OCI-LY1 (cell line): ENCODE measurements around the gene ACKR3.

ENCODE experiments used
- H2AFZ ChIP-seq: fragments of 200-600 bp; sonication (generic), shearing (Covaris generic); 2 replicates; pipeline ENCODE4 v1.6.0; 2014; ENCODE audit warnings: antibody characterized with exemption, mild to moderate bottlenecking, low read length
- H3F3A ChIP-seq: fragments of 200-600 bp; sonication (generic), shearing (Covaris generic); 2 replicates; pipeline ENCODE4 v1.6.0; 2014; ENCODE audit warnings: mild to moderate bottlenecking, antibody characterized with exemption, low read length, moderate library complexity; ENCODE audit not compliant: insufficient read depth
- H3K27ac ChIP-seq: fragments of 200-600 bp; sonication (generic); 2 replicates; pipeline ENCODE4 v1.5.1; 2014; ENCODE audit warnings: low read length, mixed run types, mild to moderate bottlenecking, low read depth; ENCODE audit not compliant: poor library complexity, severe bottlenecking
- H3K27me3 ChIP-seq: fragments of 200-600 bp; sonication (generic); 2 replicates; pipeline ENCODE4 v1.6.0; 2014; ENCODE audit warnings: antibody characterized with exemption, mild to moderate bottlenecking, low read length, moderate library complexity; ENCODE audit not compliant: insufficient read depth
- H3K36me3 ChIP-seq: fragments of 200-600 bp; sonication (generic); 2 replicates; pipeline ENCODE4 v1.6.1; 2014; ENCODE audit warnings: mild to moderate bottlenecking, antibody characterized with exemption, low read length, moderate library complexity, mixed read lengths; ENCODE audit not compliant: insufficient read depth
- H3K4me1 ChIP-seq: fragments of 200-600 bp; sonication (generic); 2 replicates; pipeline ENCODE4 v1.5.1; 2014; ENCODE audit warnings: mild to moderate bottlenecking, low read length, moderate library complexity; ENCODE audit not compliant: insufficient read depth, severe bottlenecking
- H3K4me2 ChIP-seq: fragments of 200-600 bp; sonication (generic), shearing (Covaris generic); 2 replicates; pipeline ENCODE4 v1.6.1; 2014; ENCODE audit warnings: low read length
- H3K4me3 ChIP-seq: fragments of 200-600 bp; sonication (generic); 2 replicates; pipeline ENCODE4 v1.5.1; 2014; ENCODE audit warnings: low read length, low read depth, mild to moderate bottlenecking, mixed read lengths; ENCODE audit not compliant: poor library complexity, severe bottlenecking
- H3K79me2 ChIP-seq: fragments of 200-600 bp; shearing (Covaris generic); 2 replicates; pipeline ENCODE4 v1.6.1; 2016; ENCODE audit warnings: mixed run types, low read length, mixed read lengths; ENCODE audit not compliant: insufficient read depth
- H3K9ac ChIP-seq: fragments of 200-600 bp; sonication (generic), shearing (Covaris generic); 2 replicates; pipeline ENCODE4 v1.6.1; 2014; ENCODE audit warnings: mild to moderate bottlenecking, low read length, mixed read lengths
- H3K9me2 ChIP-seq: fragments of 200-600 bp; sonication (generic), shearing (Covaris generic); 2 replicates; pipeline ENCODE4 v1.6.1; 2014; ENCODE audit warnings: low read depth, mild to moderate bottlenecking, low read length, mixed read lengths
- H3K9me3 ChIP-seq: fragments of 200-600 bp; shearing (Covaris generic); 2 replicates; pipeline ENCODE4 v1.6.1; 2014; ENCODE audit warnings: low read length, mixed read lengths
- H4K20me1 ChIP-seq: fragments of 200-600 bp; sonication (generic), shearing (Covaris generic); 2 replicates; pipeline ENCODE4 v1.6.0; 2016; ENCODE audit warnings: mild to moderate bottlenecking, low read length; ENCODE audit not compliant: insufficient read depth
- CTCF ChIP-seq: fragments of 200-600 bp; sonication (generic), shearing (Covaris generic); IDR thresholded peaks from 2 replicates; pipeline ENCODE4 v1.5.1; 2017; ENCODE audit warnings: mild to moderate bottlenecking, antibody characterized with exemption, low read length, moderate library complexity, mixed read lengths
- EZH2 ChIP-seq: fragments of 200-600 bp; sonication (generic), shearing (Covaris generic); IDR thresholded peaks from 2 replicates; pipeline ENCODE4 v1.8.0; 2017; ENCODE audit warnings: borderline replicate concordance, mixed run types, mild to moderate bottlenecking, antibody characterized with exemption, low read length, moderate library complexity, mixed read lengths

ACKR3 gene

GRCh38 chr2:236576087-236576486, 6.5 kb downstream of the ACKR3 start:
- Histone ChIP-seq H3K4me2 (no peak overlapping the region), H3K4me3 (no peak overlapping the region), H3K9me2 (no peaks in the 10 kb centered on the region), H3K36me3 (no peaks in the 10 kb centered on the region), H2AFZ (no peak overlapping the region), H3K9ac (no peak overlapping the region), H3K27me3 (no peaks in the 10 kb centered on the region; the same call in 1 of the 2 replicates), H4K20me1 (no peaks in the 10 kb centered on the region), H3K9me3 (no peaks in the 10 kb centered on the region), H3K27ac (no peak overlapping the region), H3K79me2 (no peaks in the 10 kb centered on the region), H3F3A (no peaks in the 10 kb centered on the region), H3K4me1 (peaks cover 7% of the 10 kb centered on the region)
- TF ChIP-seq CTCF (no peak), EZH2 (no peak)

- H3K4me2 ChIP-seq = no peak overlapping the region
- no peak overlapping the region for H3K9ac ChIP-seq
- no peak overlapping the region for H3K27ac ChIP-seq
- no peaks in the 10 kb centered on the region for H3K36me3 ChIP-seq
- peaks cover 7% of the 10 kb centered on the region for H3K4me1 ChIP-seq
- H4K20me1 ChIP-seq = no peaks in the 10 kb centered on the region
- TF ChIP-seq CTCF = no peak
- no peak for TF ChIP-seq EZH2
- no peaks in the 10 kb centered on the region for H3F3A ChIP-seq
- no peaks in the 10 kb centered on the region for H3K9me2 ChIP-seq
- no peak overlapping the region for H3K4me3 ChIP-seq
- H2AFZ ChIP-seq = no peak overlapping the region
- H3K79me2 ChIP-seq = no peaks in the 10 kb centered on the region
- H3K9me3 ChIP-seq = no peaks in the 10 kb centered on the region
- H3K27me3 ChIP-seq = no peaks in the 10 kb centered on the region; the same call in 1 of the 2 replicates
Observed at GRCh38 chr2:236576953-236577352, 7.3 kb downstream of the ACKR3 start.

GRCh38 chr2:236577481-236578410, 8.1 kb downstream of the ACKR3 start:
- Histone ChIP-seq H3F3A (no peaks in the 10 kb centered on the region), H4K20me1 (no peaks in the 10 kb centered on the region), H3K4me2 (no peak overlapping the region), H3K36me3 (no peaks in the 10 kb centered on the region), H3K9ac (no peak overlapping the region), H3K27me3 (no peaks in the 10 kb centered on the region; the same call in 1 of the 2 replicates), H3K27ac (no peak overlapping the region), H3K4me1 (peaks cover 7% of the 10 kb centered on the region), H2AFZ (no peak overlapping the region), H3K9me2 (no peaks in the 10 kb centered on the region), H3K9me3 (no peaks in the 10 kb centered on the region), H3K4me3 (no peak overlapping the region), H3K79me2 (no peaks in the 10 kb centered on the region)
- TF ChIP-seq CTCF = no peak
- no peak for TF ChIP-seq EZH2
